ENCODE data around the gene E2F8.
A peak's percentile ranks its signal among the peaks of the same experiment; 100 is the strongest.

E2F8 gene

DNA sequence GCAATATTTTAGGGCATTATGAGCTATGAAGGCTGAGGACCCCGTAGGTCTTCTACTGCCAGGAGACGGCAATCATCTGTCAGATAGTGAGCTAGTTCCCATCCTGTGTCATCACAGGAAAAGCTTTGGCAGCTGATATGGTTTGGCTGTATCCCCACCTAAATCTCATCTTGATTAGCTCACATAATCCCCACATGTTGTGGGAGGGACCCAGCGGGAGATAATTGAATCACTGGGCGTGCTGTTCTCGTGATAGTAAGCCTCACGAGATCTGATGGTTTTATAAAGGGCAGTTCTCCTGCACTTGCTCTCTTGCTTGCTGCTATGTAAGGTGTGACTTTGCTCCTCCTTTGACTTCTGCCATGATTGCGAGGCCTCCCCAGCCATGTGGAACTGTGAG lies 57.1 kb downstream of the E2F8 start:
- DNase-seq: no peak

- peak in 1 of 2 experiments; percentile 7 for DNase-seq
These were observed 59.0 kb downstream of the E2F8 start for GRCh38 chr11:19181531-19182261.

DNA sequence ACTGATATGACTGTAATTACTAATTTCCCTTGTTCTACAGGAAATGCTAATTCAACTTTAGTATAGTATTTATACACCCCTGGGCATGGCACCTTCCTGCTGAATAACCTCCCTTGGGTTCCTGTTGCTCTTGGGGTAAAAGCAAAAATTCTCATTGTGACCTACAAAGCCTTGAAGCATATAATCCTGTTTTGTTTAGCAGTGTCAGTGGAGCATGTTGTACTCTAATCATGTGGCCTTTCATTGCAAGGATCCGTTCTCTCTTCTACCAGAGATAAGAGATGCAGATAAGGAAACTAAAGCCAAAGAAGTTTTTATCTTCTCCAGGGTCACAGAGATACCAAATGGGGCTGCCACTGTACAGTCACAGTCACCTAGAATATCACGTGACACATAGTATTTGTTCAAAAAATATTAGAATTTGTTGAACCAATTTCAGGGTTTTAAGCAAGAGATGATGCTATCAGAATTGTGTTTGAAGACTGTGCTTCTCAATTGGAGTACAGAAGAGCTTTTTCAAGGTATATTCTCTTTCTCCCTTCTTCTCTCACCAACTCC lies 64.0 kb downstream of the E2F8 start:
- DNase-seq: no peak

All from Kasumi-1 (cell line).